Stimulated activated naive B cell treated with anti-CD40 and anti-IgM and Interleukin-4, amounts not matched to agents 10 μg/mL and 1 μg/mL and 100 μg/mL, for 72 hours (primary cell): ENCODE measurements around the gene IGFBP2.

Source experiments
- ATAC-seq, 2 donors: fragments of 150-1000 bp; cut with Tn5 transposase; replicated peaks; 2 replicates each; pipeline ENCODE4 v1.10.0; 2021; ENCODE audit warnings: moderate library complexity in 1 of 2
- DNase-seq: peaks from one replicate; pipeline ENCODE4 v3.0.0; 2021
- H3K27ac Mint-ChIP-seq: one replicate; pipeline ENCODE4 v1.8.0; 2022; ENCODE audit warnings: mild to moderate bottlenecking, mixed read lengths
- H3K27me3 Mint-ChIP-seq, 2 donors: one replicate each; pipeline ENCODE4 v1.8.0; 2022; ENCODE audit warnings: mixed read lengths in 2 of 2
- H3K36me3 Mint-ChIP-seq, 2 donors: one replicate each; pipeline ENCODE4 v1.8.0; 2022; ENCODE audit warnings: mixed read lengths in 2 of 2, mild to moderate bottlenecking in 1 of 2
- H3K4me1 Mint-ChIP-seq, 2 donors: one replicate each; pipeline ENCODE4 v1.8.0; 2022; ENCODE audit warnings: mixed read lengths in 2 of 2, mild to moderate bottlenecking in 1 of 2
- H3K4me3 Mint-ChIP-seq, 2 donors: one replicate each; pipeline ENCODE4 v1.8.0; 2022; ENCODE audit warnings: mild to moderate bottlenecking in 2 of 2, mixed read lengths in 2 of 2, moderate library complexity in 1 of 2
- H3K9me3 Mint-ChIP-seq, 2 donors: one replicate each; pipeline ENCODE4 v1.8.0; 2022; ENCODE audit warnings: mixed read lengths in 2 of 2, mild to moderate bottlenecking in 1 of 2

IGFBP2 gene

GRCh38 chr2:216603010-216603883 lies 30.0 kb upstream of the IGFBP2 start:
- Mint-ChIP-seq H3K4me1 (peaks cover 9% of the 10 kb centered on the region in 2 donors), H3K36me3 (no peaks in the 10 kb centered on the region), H3K9me3 (no peaks in the 10 kb centered on the region), H3K27me3 (peaks cover 47 to 61% of the 10 kb centered on the region in 2 donors), H3K27ac (no peak overlapping the region), H3K4me3 (no peak overlapping the region)
- ATAC-seq (no peak), DNase-seq (no peak)

- DNase-seq = no peak
- Mint-ChIP-seq H3K36me3 (no peaks in the 10 kb centered on the region), H3K4me3 (no peak overlapping the region), H3K4me1 (peaks cover 9% of the 10 kb centered on the region in 2 donors), H3K27ac (no peak overlapping the region), H3K27me3 (peaks cover 43 to 58% of the 10 kb centered on the region in 2 donors), H3K9me3 (no peaks in the 10 kb centered on the region)
- ATAC-seq = no peak
These were observed 29.4 kb upstream of the IGFBP2 start for GRCh38 chr2:216603884-216604245.

GRCh38 chr2:216604458-216604857 lies 28.8 kb upstream of the IGFBP2 start:
- Mint-ChIP-seq H3K36me3 (no peaks in the 10 kb centered on the region), H3K9me3 (no peaks in the 10 kb centered on the region), H3K27me3 (peaks cover 41 to 52% of the 10 kb centered on the region in 2 donors), H3K27ac (no peak overlapping the region), H3K4me1 (peaks cover 9% of the 10 kb centered on the region in 2 donors), H3K4me3 (no peak overlapping the region)
- ATAC-seq (no peak), DNase-seq (no peak)

- Mint-ChIP-seq H3K27ac (no peak overlapping the region), H3K9me3 (no peaks in the 10 kb centered on the region), H3K27me3 (peaks cover 42 to 50% of the 10 kb centered on the region in 2 donors), H3K36me3 (no peaks in the 10 kb centered on the region), H3K4me1 (peaks cover 9% of the 10 kb centered on the region in 2 donors), H3K4me3 (peak overlapping the region; percentile 15 to 58)
- DNase-seq (peak; percentile 3), ATAC-seq (peak; percentile 51 to 58)
These were observed 26.5 kb upstream of the IGFBP2 start for GRCh38 chr2:216606551-216607276.

- no peaks in the 10 kb centered on the region for H3K36me3 Mint-ChIP-seq
- no peaks in the 10 kb centered on the region for H3K9me3 Mint-ChIP-seq
- no peak overlapping the region for H3K4me3 Mint-ChIP-seq
- peaks cover 42 to 51% of the 10 kb centered on the region in 2 donors for H3K27me3 Mint-ChIP-seq
- ATAC-seq (no peak), DNase-seq (no peak)
- peaks cover 9% of the 10 kb centered on the region in 2 donors for H3K4me1 Mint-ChIP-seq
- H3K27ac Mint-ChIP-seq = no peak overlapping the region
These were observed 26.0 kb upstream of the IGFBP2 start for GRCh38 chr2:216607277-216607560.

- peaks cover 40 to 42% of the 10 kb centered on the region in 2 donors for H3K27me3 Mint-ChIP-seq
- peaks cover 9% of the 10 kb centered on the region in 2 donors for H3K4me1 Mint-ChIP-seq
- H3K36me3 Mint-ChIP-seq = no peaks in the 10 kb centered on the region
- no peak overlapping the region for H3K27ac Mint-ChIP-seq
- ATAC-seq (no peak), DNase-seq (no peak)
- no peak overlapping the region for H3K4me3 Mint-ChIP-seq
- no peaks in the 10 kb centered on the region for H3K9me3 Mint-ChIP-seq
These were observed 24.7 kb upstream of the IGFBP2 start for GRCh38 chr2:216608525-216608924.

GRCh38 chr2:216615298-216616082 lies 17.7 kb upstream of the IGFBP2 start:
- H3K27me3 Mint-ChIP-seq = peaks cover 6 to 17% of the 10 kb centered on the region in 2 donors
- DNase-seq = no peak
- H3K9me3 Mint-ChIP-seq = no peaks in the 10 kb centered on the region
- no peak overlapping the region for H3K4me3 Mint-ChIP-seq
- no peaks in the 10 kb centered on the region for H3K36me3 Mint-ChIP-seq
- no peak for ATAC-seq
- no peak overlapping the region for H3K27ac Mint-ChIP-seq
- H3K4me1 Mint-ChIP-seq = no peaks in the 10 kb centered on the region

- no peaks in the 10 kb centered on the region for H3K9me3 Mint-ChIP-seq
- no peaks in the 10 kb centered on the region for H3K36me3 Mint-ChIP-seq
- no peaks in the 10 kb centered on the region for H3K4me1 Mint-ChIP-seq
- ATAC-seq (no peak), DNase-seq (no peak)
- no peak overlapping the region for H3K27ac Mint-ChIP-seq
- peaks cover 6 to 16% of the 10 kb centered on the region in 2 donors for H3K27me3 Mint-ChIP-seq
- no peak overlapping the region for H3K4me3 Mint-ChIP-seq
These were observed 17.0 kb upstream of the IGFBP2 start for GRCh38 chr2:216616083-216616678.

GRCh38 chr2:216617159-216617815 lies 15.9 kb upstream of the IGFBP2 start:
- no peak overlapping the region for H3K27ac Mint-ChIP-seq
- no peak overlapping the region for H3K4me3 Mint-ChIP-seq
- ATAC-seq = no peak
- H3K4me1 Mint-ChIP-seq = no peaks in the 10 kb centered on the region
- H3K36me3 Mint-ChIP-seq = no peaks in the 10 kb centered on the region
- no peaks in the 10 kb centered on the region for H3K9me3 Mint-ChIP-seq
- H3K27me3 Mint-ChIP-seq = peaks cover 0 to 10% of the 10 kb centered on the region in 2 donors
- DNase-seq = no peak

GRCh38 chr2:216618785-216619184 lies 14.4 kb upstream of the IGFBP2 start:
- Mint-ChIP-seq H3K36me3 (no peaks in the 10 kb centered on the region), H3K4me1 (no peaks in the 10 kb centered on the region), H3K27me3 (peaks cover 0 to 6% of the 10 kb centered on the region in 2 donors), H3K9me3 (no peaks in the 10 kb centered on the region), H3K4me3 (no peak overlapping the region), H3K27ac (no peak overlapping the region)
- DNase-seq (no peak), ATAC-seq (no peak)

- H3K27ac Mint-ChIP-seq = no peak overlapping the region
- ATAC-seq = no peak
- DNase-seq = no peak
- H3K4me3 Mint-ChIP-seq = no peak overlapping the region
- H3K4me1 Mint-ChIP-seq = no peaks in the 10 kb centered on the region
- no peaks in the 10 kb centered on the region for H3K36me3 Mint-ChIP-seq
- no peaks in the 10 kb centered on the region for H3K9me3 Mint-ChIP-seq
- H3K27me3 Mint-ChIP-seq = peaks cover 0 to 6% of the 10 kb centered on the region in 2 donors
These were observed 13.5 kb upstream of the IGFBP2 start for GRCh38 chr2:216619411-216620393.

GRCh38 chr2:216620786-216621185 lies 12.4 kb upstream of the IGFBP2 start:
- Mint-ChIP-seq H3K27me3 (peaks cover 0 to 6% of the 10 kb centered on the region in 2 donors), H3K36me3 (no peaks in the 10 kb centered on the region), H3K9me3 (no peaks in the 10 kb centered on the region), H3K27ac (no peak overlapping the region), H3K4me3 (no peak overlapping the region), H3K4me1 (no peaks in the 10 kb centered on the region)
- ATAC-seq (no peak), DNase-seq (no peak)

GRCh38 chr2:216621292-216621691 lies 11.9 kb upstream of the IGFBP2 start:
- Mint-ChIP-seq H3K36me3 (no peaks in the 10 kb centered on the region), H3K27me3 (peaks cover 4 to 8% of the 10 kb centered on the region in 2 donors), H3K27ac (no peak overlapping the region), H3K4me3 (no peak overlapping the region), H3K4me1 (no peaks in the 10 kb centered on the region), H3K9me3 (no peaks in the 10 kb centered on the region)
- no peak for ATAC-seq
- DNase-seq = no peak
